A549 treated with ZK216348 at 1 μM for 4 hours (cell line): Measurements from ENCODE around the gene PPP1R10. TPM values are rescaled to one million over a fixed set of nuclear protein-coding genes. Genes with fewer than 3 reads are reported as not detected.

Source experiments
- total RNA-seq: library from RNA; stranded (reverse); fragments of 200-300 nt; extraction: Qiagen RNA extraction; gene quantifications from 5 replicates; pipeline ENCODE4 v1.2.3, GENCODE V29; 2022; ENCODE audit warnings: low read depth

Gene PPP1R10
- 23.2 to 50.8 TPM (median 32.0 TPM) in 5 replicates for total RNA-seq

GRCh38 chr6:30616811-30617564, at the start of gene PPP1R10:
PPP1R10 (minus strand) TSS chr6:30617243; CDS start chr6:30609944, 7,299 bp downstream.

DNA sequence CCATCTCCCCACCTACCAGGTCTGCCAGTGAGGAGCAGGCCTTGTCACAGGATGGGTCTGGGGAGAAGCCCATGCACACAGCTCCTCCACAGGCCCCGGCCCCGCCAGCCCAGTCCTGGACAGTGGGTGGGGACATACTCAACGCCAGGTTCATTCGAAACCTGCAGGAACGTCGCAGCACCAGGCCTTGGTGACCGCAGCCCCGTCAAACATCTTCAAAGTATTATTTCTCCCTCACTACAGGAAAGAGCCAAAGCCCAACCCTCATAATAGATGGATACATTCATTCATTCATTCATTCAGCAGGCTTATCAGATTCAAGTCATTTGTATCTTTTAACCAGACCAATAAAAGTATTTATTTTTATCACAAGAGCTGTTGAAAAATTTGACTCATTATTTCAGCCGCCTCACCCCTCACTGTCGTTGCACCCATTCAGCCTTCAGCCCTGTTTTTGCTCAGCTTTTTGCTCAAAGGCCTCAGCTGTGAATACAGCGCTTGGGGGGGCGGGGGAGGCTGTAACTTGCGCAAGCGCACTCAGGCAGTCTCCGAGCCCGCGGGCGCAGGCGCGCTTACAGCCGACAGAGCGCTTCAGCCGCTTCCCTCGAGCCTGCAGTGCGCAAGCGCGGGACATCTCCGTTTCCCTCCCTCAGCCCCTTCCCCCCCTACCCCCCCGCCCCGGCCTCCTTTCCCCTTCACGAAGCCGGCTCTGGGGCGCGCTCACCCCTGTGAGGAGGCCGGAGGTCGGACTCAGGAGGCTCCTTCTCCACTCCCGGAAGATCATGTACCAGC, 29.6 kb upstream of the PPP1R10 start, which contains the start of gene C6orf136:
C6orf136 (plus strand) TSS at position 684 of the 792 bp plus-strand sequence; CDS start at position 783, 99 bp downstream.

GRCh38 chr6:30626484-30627366, 9.7 kb upstream of the PPP1R10 start, which contains the start of gene ATAT1:
ATAT1 (plus strand) TSS chr6:30626874.

DNA sequence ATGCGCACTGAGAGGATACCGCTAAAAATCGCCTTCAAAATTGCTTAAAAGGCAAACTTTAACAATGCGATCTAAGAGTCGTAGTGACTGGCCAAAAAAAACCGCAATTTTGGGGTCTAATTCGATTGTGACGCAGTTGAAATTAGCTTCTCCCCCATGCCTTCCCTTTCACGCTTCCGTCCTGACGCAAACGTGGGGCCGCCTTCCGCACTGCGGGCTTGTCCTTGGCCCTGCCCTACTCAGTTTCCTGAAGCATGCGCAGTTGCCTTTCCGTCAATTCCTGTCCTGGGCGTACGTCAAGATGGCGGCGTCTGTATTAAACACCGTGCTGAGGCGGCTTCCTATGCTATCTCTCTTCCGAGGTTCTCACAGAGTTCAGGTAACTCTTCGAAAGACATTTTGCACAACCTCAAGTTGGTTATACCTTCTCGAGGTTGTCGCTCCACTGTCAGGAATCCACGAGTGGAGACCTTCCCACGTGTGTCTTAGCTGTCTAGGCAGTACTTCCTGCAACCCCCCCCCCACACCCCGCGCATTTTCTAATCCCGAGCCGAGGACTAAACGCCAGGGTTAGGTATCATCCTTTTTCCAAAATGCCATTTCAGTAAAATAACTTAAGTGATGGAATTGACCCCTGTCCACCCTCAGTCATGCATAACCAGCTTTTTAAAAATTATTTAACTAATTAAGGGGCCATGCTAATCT, 674 bp upstream of the PPP1R10 start, which contains the start of gene MRPS18B:
MRPS18B (plus strand) TSS at position 276 of the 705 bp plus-strand sequence; CDS start at position 302, 26 bp downstream.

DNA sequence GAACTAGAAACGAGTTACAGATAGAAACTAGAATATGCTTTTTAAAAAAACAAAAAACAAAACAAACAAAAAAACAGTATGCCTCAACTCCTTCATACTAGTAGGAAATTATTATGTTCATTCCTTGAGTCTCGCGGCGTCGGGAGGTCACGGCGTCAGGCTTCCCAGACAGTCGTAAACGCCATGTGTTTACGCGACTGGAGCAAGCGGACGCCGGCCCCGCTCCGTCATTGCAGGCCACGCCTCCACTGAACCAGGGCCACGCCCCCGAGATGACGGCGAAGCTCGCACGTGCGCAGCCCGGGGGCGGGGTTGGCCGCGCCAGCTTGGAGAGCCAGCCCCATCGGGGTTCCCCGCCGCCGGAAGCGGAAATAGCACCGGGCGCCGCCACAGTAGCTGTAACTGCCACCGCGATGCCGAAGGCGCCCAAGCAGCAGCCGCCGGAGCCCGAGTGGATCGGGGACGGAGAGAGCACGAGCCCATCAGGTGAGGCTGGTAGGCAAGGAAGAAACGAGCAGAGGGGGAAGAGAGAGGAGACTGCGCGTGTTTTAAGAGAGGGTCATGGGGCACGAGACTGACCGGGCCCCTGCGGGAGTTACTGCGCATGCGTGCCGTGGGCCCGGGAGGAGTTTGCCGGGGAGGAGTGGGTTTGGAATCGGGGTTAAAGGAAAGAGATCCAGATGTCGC, 45.8 kb downstream of the PPP1R10 start, which contains the start of gene ABCF1:
ABCF1 (plus strand) TSS at position 368 of the 687 bp plus-strand sequence; CDS start at position 414, 46 bp downstream.

DNA sequence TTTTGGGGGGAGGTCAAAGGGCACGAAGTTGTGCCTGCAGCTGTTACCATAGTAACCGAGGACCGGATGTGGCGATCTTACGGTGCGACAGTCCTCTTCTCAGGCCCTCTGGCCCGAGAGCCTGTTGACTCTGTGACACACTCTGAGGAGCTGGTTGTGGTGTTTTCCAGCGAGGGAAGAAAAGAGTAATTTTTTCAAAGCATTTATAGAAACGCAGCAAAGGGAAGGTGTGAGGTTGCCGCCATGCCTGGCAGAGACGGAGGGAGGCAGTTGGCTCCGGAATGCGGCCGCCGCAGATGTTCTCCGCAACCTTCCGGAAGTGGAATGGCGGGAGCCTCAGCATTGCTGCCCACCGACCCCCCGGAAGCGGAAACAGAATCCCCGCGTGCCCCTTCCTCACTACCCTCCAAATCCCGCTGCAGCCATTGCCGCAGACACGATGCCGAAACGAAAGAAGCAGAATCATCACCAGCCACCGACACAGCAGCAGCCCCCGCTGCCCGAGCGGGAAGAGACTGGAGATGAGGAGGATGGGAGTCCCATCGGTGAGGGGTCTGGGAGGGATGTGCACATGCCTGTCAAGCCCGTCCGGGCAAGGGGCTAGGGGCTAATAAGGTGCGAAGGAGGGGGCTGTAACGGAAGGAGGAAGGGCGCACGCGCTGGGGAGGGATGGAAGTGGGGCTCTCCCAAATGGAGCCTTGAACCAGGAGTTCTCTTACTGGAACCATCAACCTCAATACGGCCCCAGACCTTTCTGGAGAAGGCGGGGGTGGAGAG, 59.9 kb downstream of the PPP1R10 start, which contains the start of gene PRR3:
PRR3 (plus strand) TSS at position 390 of the 777 bp plus-strand sequence; CDS start at position 440, 50 bp downstream.

GRCh38 chr6:30556066-30556905, 60.8 kb downstream of the PPP1R10 start, which contains the start of gene GNL1:
GNL1 (minus strand) TSS chr6:30556489; CDS start chr6:30556203, 286 bp downstream.

Other genes with a start within 250 kb of the PPP1R10 start
- gene HLA-E, start 127.7 kb downstream of the PPP1R10 start, total RNA-seq = 51.9 to 68.3 TPM (median 60.7 TPM) in 5 replicates
- 30.0 to 38.2 TPM (median 31.9 TPM) in 5 replicates for gene GNL1, start 60.8 kb downstream of the PPP1R10 start, total RNA-seq
- 13.3 to 18.1 TPM (median 15.4 TPM) in 5 replicates for gene PRR3, start 59.9 kb downstream of the PPP1R10 start, total RNA-seq
- 49.4 to 64.4 TPM (median 55.7 TPM) in 5 replicates for gene ABCF1, start 45.8 kb downstream of the PPP1R10 start, total RNA-seq
- 69.2 to 93.2 TPM (median 71.7 TPM) in 5 replicates for gene MRPS18B, start 597 bp upstream of the PPP1R10 start, total RNA-seq
- gene ATAT1, start 9.6 kb upstream of the PPP1R10 start, total RNA-seq = 5.2 to 6.5 TPM (median 5.7 TPM) in 5 replicates
- gene C6orf136, start 29.9 kb upstream of the PPP1R10 start, total RNA-seq = 9.4 to 15.4 TPM (median 13.7 TPM) in 5 replicates
- 28.5 to 31.7 TPM (median 30.4 TPM) in 5 replicates for gene DHX16, start 55.8 kb upstream of the PPP1R10 start, total RNA-seq
- 40.2 to 47.9 TPM (median 43.5 TPM) in 5 replicates for gene PPP1R18, start 69.4 kb upstream of the PPP1R10 start, total RNA-seq
- gene NRM, start 73.7 kb upstream of the PPP1R10 start, total RNA-seq = 20.2 to 28.1 TPM (median 26.5 TPM) in 5 replicates
- gene MDC1, start 100.0 kb upstream of the PPP1R10 start, total RNA-seq = 14.7 to 21.2 TPM (median 17.8 TPM) in 5 replicates
- 799 to 982 TPM (median 956 TPM) in 5 replicates for gene TUBB, start 103.1 kb upstream of the PPP1R10 start, total RNA-seq
- 75.5 to 109 TPM (median 97.4 TPM) in 5 replicates for gene FLOT1, start 125.4 kb upstream of the PPP1R10 start, total RNA-seq
- 65.0 to 118 TPM (median 104 TPM) in 5 replicates for gene IER3, start 127.3 kb upstream of the PPP1R10 start, total RNA-seq